Small intestine (tissue), 7 donors: ENCODE data around the gene MAPKAPK2. TPM values are rescaled to one million over a fixed set of nuclear protein-coding genes. Genes with fewer than 3 reads are reported as not detected.

ENCODE experiments used
- DNase-seq, 2 donors: peaks; one replicate each; pipeline versions ENCODE4 v3.0.0 to v3.0.0-alpha.2; 2013
- FAIRE-seq: peaks from 2 replicates; lab custom pipeline; 2012; peaks lifted over from hg19 to GRCh38; lab: Jason Lieb, UNC
- H3K27ac ChIP-seq, 3 donors: one replicate each; pipeline ENCODE4 v1.5.1; 2013; ENCODE audit warnings: low read length in 2 of 3, mild to moderate bottlenecking in 2 of 3, control low read depth in 1 of 3, inconsistent platforms in 1 of 3, low read depth in 1 of 3, moderate library complexity in 1 of 3
- H3K27me3 ChIP-seq, 3 donors: one replicate each; pipeline ENCODE4 v1.6.1; 2013; ENCODE audit warnings: low read length in 3 of 3, inconsistent platforms in 1 of 3; ENCODE audit not compliant: control insufficient read depth in 3 of 3, insufficient read depth in 3 of 3
- H3K36me3 ChIP-seq, 3 donors: one replicate each; pipeline ENCODE4 v1.6.1; 2013; ENCODE audit warnings: low read length in 3 of 3, inconsistent platforms in 1 of 3, low read depth in 1 of 3, mild to moderate bottlenecking in 1 of 3, moderate library complexity in 1 of 3; ENCODE audit not compliant: control insufficient read depth in 3 of 3, insufficient read depth in 2 of 3
- H3K4me1 ChIP-seq, 3 donors: one replicate each; pipeline ENCODE4 v1.6.1; 2013; ENCODE audit warnings: low read length in 2 of 3, inconsistent platforms in 1 of 3, low read depth in 1 of 3, mild to moderate bottlenecking in 1 of 3, moderate library complexity in 1 of 3; ENCODE audit not compliant: control insufficient read depth in 3 of 3, insufficient read depth in 2 of 3
- H3K4me3 ChIP-seq, 3 donors: one replicate each; pipeline ENCODE4 v1.5.1; 2013; ENCODE audit warnings: low read length in 3 of 3, control low read depth in 1 of 3, inconsistent platforms in 1 of 3, low read depth in 1 of 3, mild to moderate bottlenecking in 1 of 3, moderate library complexity in 1 of 3
- H3K9me3 ChIP-seq, 2 donors: one replicate each; pipeline ENCODE4 v1.6.1; 2013; ENCODE audit warnings: low read depth in 1 of 2, low read length in 1 of 2; ENCODE audit not compliant: control insufficient read depth in 2 of 2, insufficient read depth in 1 of 2
- WGBS, 3 donors: extraction: QIAGEN DNeasy Blood & Tissue Kit; methylation state at CpG; one replicate each; pipeline ENCODE4 v1.1.7; 2013; 5-methylcytosine and 5-hydroxymethylcytosine counted together
- polyA plus RNA-seq, 4 donors: library from polyadenylated mRNA; stranded (reverse) in 3 of 4; unstranded in 1 of 4; fragments of 200-250 nt in 3 of 4; fragments of 120-200 nt in 1 of 4; gene quantifications; one replicate each; pipeline versions ENCODE4 v1.2.1 to v1.2.3, GENCODE V29; 2013
- donor health status: healthy with polysubstance abuse.
- donor health status: control.
- donor health status: control.
- donor health status: Bipolar disorder and iron deficiency.
- donor health status: healthy.

MAPKAPK2 gene
- polyA plus RNA-seq, 4 donors = 56.4 to 93.5 (median 71.3) TPM

DNA sequence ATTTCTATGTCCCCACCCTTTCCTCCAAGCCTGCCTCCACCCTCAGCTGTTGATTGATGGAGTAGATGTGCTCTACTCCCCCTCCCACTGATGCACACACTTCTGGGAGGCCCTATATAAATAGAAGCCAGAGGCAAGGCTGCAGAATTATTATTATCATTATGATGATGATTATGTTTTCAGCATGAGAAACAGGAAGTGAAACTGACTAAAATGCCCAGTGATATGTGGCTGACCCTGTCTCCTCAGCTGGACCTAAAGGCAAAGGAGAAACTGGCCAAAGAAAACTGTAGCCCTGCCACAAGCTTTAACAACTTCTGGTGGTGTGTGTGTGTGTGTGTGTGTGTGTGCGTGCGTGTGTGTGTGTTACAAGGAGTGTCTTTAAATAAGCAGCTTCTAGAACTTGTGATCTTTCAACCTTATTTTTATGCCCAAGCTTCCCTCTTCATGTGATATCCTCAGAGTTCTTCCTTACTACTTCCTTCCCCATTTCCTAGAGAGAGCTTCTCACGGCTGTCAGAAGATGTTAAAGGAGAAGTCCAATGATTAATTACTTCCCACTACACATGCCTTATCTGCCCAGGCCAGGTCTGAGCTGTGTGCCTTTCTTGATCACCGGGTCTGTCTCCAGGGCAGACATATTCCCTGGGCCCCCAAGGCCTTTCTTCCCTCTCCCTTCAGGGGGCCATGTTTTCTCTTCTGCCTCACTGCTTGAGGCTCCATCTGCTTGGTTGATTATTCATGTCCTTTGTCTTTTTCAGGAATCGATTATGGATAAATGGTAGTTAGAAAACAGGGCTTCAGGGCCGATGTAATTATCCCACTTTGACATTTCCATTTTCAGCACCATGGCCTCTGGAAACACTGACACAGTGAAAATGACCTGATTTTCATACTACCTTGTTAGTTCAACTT, 11.6 kb upstream of the MAPKAPK2 start:
- Histone ChIP-seq H3K9me3 (no peaks in the 10 kb centered on the region), H3K27ac (peak overlapping the region; percentile 81 to 84 (median 83)), H3K27me3 (no peaks in the 10 kb centered on the region), H3K4me3 (no peak overlapping the region), H3K36me3 (no peaks in the 10 kb centered on the region), H3K4me1 (peaks cover 14 to 43% (median 20%) of the 10 kb centered on the region in 3 donors)
- FAIRE-seq = no peak
- WGBS, 3 donors = 21 to 36% (median 34%) methylated on average over 6 of the region's 6 CpGs
- peak; percentile 58 to 63 for DNase-seq

GRCh38 chr1:206674236-206674635, 10.5 kb upstream of the MAPKAPK2 start:
- Histone ChIP-seq H3K27ac (peak overlapping the region in 2 of 3 donors; percentile 53 to 83), H3K9me3 (no peaks in the 10 kb centered on the region), H3K4me3 (no peak overlapping the region), H3K36me3 (no peaks in the 10 kb centered on the region), H3K27me3 (no peaks in the 10 kb centered on the region), H3K4me1 (peaks cover 14 to 43% (median 20%) of the 10 kb centered on the region in 3 donors)
- FAIRE-seq (no peak), DNase-seq (no peak)
- WGBS, 3 donors = 89 to 95% (median 94%) methylated on average over 3 of the region's 3 CpGs

DNA sequence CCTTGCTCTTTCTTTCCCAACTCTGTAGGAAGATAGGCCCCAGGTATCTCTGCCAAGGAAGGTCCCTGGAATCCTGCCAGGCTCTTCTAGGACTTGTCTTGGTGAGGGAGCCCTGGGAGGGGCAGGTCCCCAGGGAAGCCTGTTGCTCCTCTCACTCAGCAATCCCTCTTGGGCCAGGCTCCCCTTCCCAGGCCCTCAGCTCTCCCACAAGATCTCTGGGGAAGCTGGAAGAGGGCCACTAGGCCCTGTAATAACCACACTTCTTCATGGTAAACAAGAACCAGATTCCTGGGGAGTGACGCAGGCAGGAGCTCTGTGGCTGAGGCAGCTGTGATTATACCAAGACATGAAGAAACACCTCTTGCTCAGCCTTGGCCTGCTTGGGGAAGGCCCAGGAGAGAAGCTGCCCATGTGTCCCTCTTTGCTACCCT, 9.9 kb upstream of the MAPKAPK2 start:
- no peak overlapping the region for H3K4me3 ChIP-seq
- peaks cover 14 to 44% (median 20%) of the 10 kb centered on the region in 3 donors for H3K4me1 ChIP-seq
- WGBS, 3 donors = 16 to 59% (median 38%) methylated on average over 1 of the region's 1 CpG
- no peaks in the 10 kb centered on the region for H3K9me3 ChIP-seq
- DNase-seq (peak; percentile 71 to 86), FAIRE-seq (no peak)
- no peaks in the 10 kb centered on the region for H3K27me3 ChIP-seq
- peak overlapping the region; percentile 27 to 83 (median 53) for H3K27ac ChIP-seq
- no peaks in the 10 kb centered on the region for H3K36me3 ChIP-seq

DNA sequence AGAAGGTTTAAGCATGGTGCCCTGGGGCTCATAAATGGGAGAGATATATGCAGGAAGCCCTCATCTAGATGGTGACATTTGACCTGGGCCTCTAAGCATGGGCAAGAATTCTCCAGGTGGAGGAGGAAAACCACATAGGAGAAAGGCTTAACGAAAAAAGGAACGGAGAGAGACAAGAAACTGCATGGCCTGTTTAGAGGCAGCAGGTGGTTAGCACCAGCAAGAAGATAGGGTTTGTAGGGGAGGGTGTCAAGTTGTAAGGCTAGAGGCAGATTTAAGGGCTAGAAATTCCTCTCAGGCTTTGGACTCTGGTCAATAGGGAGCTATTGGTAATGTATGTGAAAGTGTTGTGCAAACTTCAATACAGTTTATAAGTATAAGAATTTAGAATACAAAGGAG, 8.2 kb upstream of the MAPKAPK2 start:
- DNase-seq (no peak), FAIRE-seq (no peak)
- Histone ChIP-seq H3K4me1 (peaks cover 15 to 58% (median 25%) of the 10 kb centered on the region in 3 donors), H3K27me3 (no peaks in the 10 kb centered on the region), H3K27ac (no peak overlapping the region), H3K9me3 (no peaks in the 10 kb centered on the region), H3K4me3 (no peak overlapping the region), H3K36me3 (no peaks in the 10 kb centered on the region)
- WGBS, 3 donors = 70 to 91% (median 82%) methylated on average over 2 of the region's 2 CpGs

DNA sequence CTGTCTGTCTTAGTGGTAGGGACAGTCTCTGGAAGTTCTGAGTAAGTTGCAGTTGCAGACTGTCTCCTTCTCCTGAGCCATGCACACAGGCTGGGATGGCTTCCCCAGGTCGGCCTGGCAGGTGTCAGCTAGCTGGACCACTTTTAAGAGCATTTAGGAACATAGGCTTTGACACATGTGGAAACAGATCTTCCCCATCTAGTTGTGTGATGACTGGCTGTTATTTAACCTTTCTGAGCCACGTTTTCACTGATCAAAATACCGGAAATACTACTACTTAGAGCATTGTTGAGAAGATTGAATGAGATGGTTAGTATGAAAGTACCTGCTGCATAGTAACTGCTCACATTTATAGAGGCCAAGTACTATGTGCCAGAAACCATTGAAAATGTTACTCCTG, 6.2 kb upstream of the MAPKAPK2 start:
- Histone ChIP-seq H3K27ac (no peak overlapping the region), H3K27me3 (no peaks in the 10 kb centered on the region), H3K4me1 (peaks cover 13 to 56% (median 16%) of the 10 kb centered on the region in 3 donors), H3K36me3 (peaks cover 0 to 2% (median 0%) of the 10 kb centered on the region in 3 donors), H3K9me3 (no peaks in the 10 kb centered on the region), H3K4me3 (no peak overlapping the region)
- DNase-seq (no peak), FAIRE-seq (no peak)
- WGBS, 3 donors = 70 to 80% (median 78%) methylated on average over 3 of the region's 3 CpGs

DNA sequence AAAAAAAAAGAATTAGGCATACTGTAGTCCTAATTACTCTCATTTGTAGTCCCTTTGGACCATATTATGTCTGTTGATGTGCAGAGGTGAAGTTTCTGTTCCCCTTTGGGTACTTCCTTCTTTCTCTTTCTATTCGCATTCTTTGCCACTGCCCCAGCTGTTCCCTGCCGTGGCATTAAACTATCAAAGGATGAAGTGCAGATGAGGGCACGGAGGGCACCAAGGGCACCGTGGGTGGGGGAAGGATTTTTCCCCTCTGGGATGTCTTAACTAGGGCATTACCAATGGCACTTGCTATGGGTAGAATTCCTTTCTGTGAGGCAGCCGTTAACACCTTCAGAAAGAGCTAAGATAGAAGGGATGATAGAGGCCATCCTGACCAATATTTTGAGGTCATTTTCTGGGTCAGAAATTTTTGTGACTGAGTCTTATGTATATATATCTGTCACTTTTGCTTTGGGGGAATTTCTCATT, 4.9 kb upstream of the MAPKAPK2 start:
- peaks cover 0 to 3% (median 0%) of the 10 kb centered on the region in 3 donors for H3K36me3 ChIP-seq
- FAIRE-seq = no peak
- no peak overlapping the region for H3K4me3 ChIP-seq
- 18 to 35% (median 20%) methylated on average over 5 of the region's 5 CpGs for WGBS, 3 donors
- no peaks in the 10 kb centered on the region for H3K27me3 ChIP-seq
- no peaks in the 10 kb centered on the region for H3K9me3 ChIP-seq
- H3K27ac ChIP-seq = peak overlapping the region in 1 of 3 donors; percentile 41
- peak in 1 of 2 donors; percentile 72 for DNase-seq
- H3K4me1 ChIP-seq = peaks cover 8 to 52% (median 10%) of the 10 kb centered on the region in 3 donors

DNA sequence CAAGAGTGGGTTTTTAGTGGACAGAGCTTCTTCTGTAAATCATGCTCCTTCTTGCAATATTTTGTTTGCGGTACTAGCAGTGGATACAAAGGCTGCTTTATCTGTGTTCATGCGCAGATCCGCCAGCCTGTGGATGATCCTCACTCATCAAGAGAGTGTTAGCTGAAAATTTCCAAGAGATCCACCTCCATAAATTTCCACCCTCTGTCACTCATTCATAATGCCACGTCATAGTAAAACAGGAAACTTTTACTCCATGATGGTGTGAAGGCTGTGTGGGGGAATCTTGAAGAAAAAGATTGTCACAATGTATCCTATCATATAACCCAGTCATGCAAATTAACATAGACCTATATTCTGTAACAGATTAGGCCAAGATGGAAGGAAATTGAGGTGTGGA, 4.4 kb upstream of the MAPKAPK2 start:
- Histone ChIP-seq H3K9me3 (no peaks in the 10 kb centered on the region), H3K27me3 (no peaks in the 10 kb centered on the region), H3K36me3 (peaks cover 0 to 3% (median 0%) of the 10 kb centered on the region in 3 donors), H3K27ac (peak overlapping the region in 1 of 3 donors; percentile 17), H3K4me1 (peaks cover 7 to 47% (median 8%) of the 10 kb centered on the region in 3 donors), H3K4me3 (no peak overlapping the region)
- WGBS, 3 donors = 71 to 80% (median 80%) methylated on average over 4 of the region's 4 CpGs
- DNase-seq (no peak), FAIRE-seq (no peak)

DNA sequence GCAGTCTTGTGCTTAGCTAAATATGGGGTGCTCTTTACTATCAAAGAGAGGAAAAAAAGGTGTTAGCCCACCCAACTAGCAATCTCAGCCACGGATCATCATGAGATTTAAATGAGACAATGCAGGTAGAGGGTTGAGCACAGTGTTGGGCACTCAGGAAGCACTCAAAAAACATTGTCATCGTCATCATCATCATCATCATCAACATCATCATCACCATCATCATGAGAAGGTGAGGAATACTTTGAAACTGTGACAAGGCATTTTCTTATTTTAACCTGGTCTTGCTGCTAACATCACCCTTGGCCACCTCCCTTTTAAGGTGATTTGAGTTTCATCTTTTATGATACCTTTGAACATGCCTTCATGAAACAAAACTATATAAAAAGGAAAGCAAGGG, 3.3 kb upstream of the MAPKAPK2 start:
- H3K4me3 ChIP-seq = no peak overlapping the region
- H3K36me3 ChIP-seq = peaks cover 0 to 3% (median 0%) of the 10 kb centered on the region in 3 donors
- WGBS, 3 donors = 33 to 63% (median 37%) methylated on average over 2 of the region's 2 CpGs
- DNase-seq (no peak), FAIRE-seq (no peak)
- peaks cover 7 to 44% (median 8%) of the 10 kb centered on the region in 3 donors for H3K4me1 ChIP-seq
- H3K27me3 ChIP-seq = no peaks in the 10 kb centered on the region
- no peaks in the 10 kb centered on the region for H3K9me3 ChIP-seq
- H3K27ac ChIP-seq = peak overlapping the region in 2 of 3 donors; percentile 43 to 85
